K562 (cell line): ENCODE data around the gene GREB1. TPM values are rescaled to one million over a fixed set of nuclear protein-coding genes. Genes with fewer than 3 reads are reported as not detected.

ENCODE experiments used
- ARHGAP35 ChIP-seq: fragments of 450-650 bp; IDR thresholded peaks from 2 replicates; pipeline ENCODE4 v1.6.1; 2018; ENCODE audit not compliant: partially characterized antibody
- ELF4 ChIP-seq: fragments of 450-650 bp; formaldehyde crosslinking; IDR thresholded peaks from 2 replicates; pipeline ENCODE4 v1.4.0; 2022; ENCODE audit warnings: missing genetic modification characterization
- KDM5B ChIP-seq: fragments of 200-600 bp; sonication (generic); IDR thresholded peaks from 2 replicates; pipeline ENCODE4 v1.6.1; 2012; ENCODE audit warnings: low read depth, mild to moderate bottlenecking, moderate library complexity, low read length, control low read depth, inconsistent platforms; ENCODE audit not compliant: insufficient replicate concordance
- MAFG ChIP-seq: fragments of 450-650 bp; conservative IDR thresholded peaks from 2 replicates; pipeline ENCODE4 v1.6.1; 2016; ENCODE audit warnings: missing genetic modification characterization, missing compliant biosample characterization
- MCM5 ChIP-seq: fragments of 450-650 bp; IDR thresholded peaks from 2 replicates; pipeline ENCODE4 v1.6.1; 2016; ENCODE audit warnings: low read depth
- MGA ChIP-seq: fragments of 450-650 bp; IDR thresholded peaks from 2 replicates; pipeline ENCODE4 v1.6.1; 2016; ENCODE audit warnings: mild to moderate bottlenecking, moderate library complexity
- MLLT1 ChIP-seq, 2 experiments: fragments of 450-650 bp; IDR thresholded peaks; 2 replicates each; pipeline ENCODE4 v1.6.1; 2016
- RFX1 ChIP-seq: fragments of 450-650 bp; IDR thresholded peaks from 2 replicates; pipeline ENCODE4 v1.6.1; 2016; ENCODE audit warnings: mild to moderate bottlenecking, moderate library complexity
- U2AF1 ChIP-seq: fragments of 200-400 bp; formaldehyde crosslinking; optimal IDR thresholded peaks from 2 replicates; pipeline ENCODE3; 2017; ENCODE audit warnings: mild to moderate bottlenecking, low read depth, low read length, moderate library complexity
- ZNF41 ChIP-seq: fragments of 250-450 bp; sonication (Bioruptor Pico); conservative IDR thresholded peaks from 2 replicates; pipeline ENCODE4 v1.4.0; 2020; ENCODE audit warnings: mild to moderate bottlenecking
- ZNF583 ChIP-seq: fragments of 250-450 bp; sonication (Bioruptor Pico); IDR thresholded peaks from 2 replicates; pipeline ENCODE4 v1.4.0; 2020
- polyA plus RNA-seq, 8 experiments: library from polyadenylated mRNA; depleted of rRNA in 4 of 8; stranded (reverse) in 5 of 8; unstranded in 3 of 8; fragments of >200 nt; fragmentation: Nextera tagmentation in 2 of 8; fragmentation: Illumina TruSeq in 1 of 8; extraction: Ambion mirVana in 2 of 8; extraction: Trizol in 1 of 8; gene quantifications; 2 replicates each; pipeline versions ENCODE4 v1.2.1 to v1.2.3, GENCODE V29; 2011 to 2014; ENCODE audit warnings: inconsistent platforms in 1 of 8, missing spikeins in 1 of 8
- total RNA-seq, 7 experiments: library from RNA; depleted of rRNA in 6 of 7; stranded (reverse); fragments of >200 nt in 6 of 7; fragmentation: Illumina TruSeq in 2 of 7; extraction: Trizol in 2 of 7; gene quantifications; 2 replicates each; pipeline versions ENCODE4 v1.2.1 to v1.2.3, GENCODE V29; 2011 to 2021; ENCODE audit warnings: low replicate concordance in 1 of 7

GREB1 gene
- total and polyA plus RNA-seq, 9 of the 15 experiments (the other 6 are each of a cell fraction or from before 2014, with no cell fraction given) = 0.04 to 0.86 (median 0.10) TPM; not detected in 1

GRCh38 chr2:11591091-11591490, 57.2 kb downstream of the GREB1 start (continued):
- no peak for TF ChIP-seq KDM5B
- no peak for TF ChIP-seq RFX1
- no peak for TF ChIP-seq ZNF41 (CRISPR knock-in tag)
- no peak for TF ChIP-seq ARHGAP35
- no peak for TF ChIP-seq MGA
- TF ChIP-seq MLLT1 (IDR thresholded peaks at IDR 0.05) = no peak
- no peak for TF ChIP-seq U2AF1
- TF ChIP-seq ZNF583 = no peak
- TF ChIP-seq ELF4 (CRISPR knock-in tag) = no peak
- no peak for TF ChIP-seq MCM5
- TF ChIP-seq MAFG (tag) = no peak
